T-helper 22 cell (primary cell): ENCODE results near the gene CACNA1S.
A peak's percentile ranks its signal among the peaks of the same experiment; 100 is the strongest.

Experiments used
- DNase-seq: peaks from one replicate; pipeline ENCODE4 v3.0.0-alpha.2; 2020; ENCODE audit warnings: low read depth

The CACNA1S gene

GRCh38 chr1:201028461-201028889 lies 83.8 kb downstream of the CACNA1S start:
- DNase-seq = no peak

GRCh38 chr1:201026836-201027235 lies 85.4 kb downstream of the CACNA1S start:
- no peak for DNase-seq

- DNase-seq = no peak
These were observed 86.0 kb downstream of the CACNA1S start for GRCh38 chr1:201026234-201026633.

GRCh38 chr1:201025571-201026002 lies 86.6 kb downstream of the CACNA1S start:
- DNase-seq = no peak

- DNase-seq = no peak
These were observed 87.6 kb downstream of the CACNA1S start for GRCh38 chr1:201024625-201024998.

- DNase-seq = no peak
These were observed 88.2 kb downstream of the CACNA1S start for GRCh38 chr1:201023920-201024624.

- DNase-seq = peak; percentile 84
These were observed 88.7 kb downstream of the CACNA1S start, which contains the start of gene KIF21B for GRCh38 chr1:201023517-201023902. Gene KIF21B (minus strand): TSS chr1:201023714. CDS start chr1:201023383, 331 bp downstream.

GRCh38 chr1:201022820-201023516 lies 89.3 kb downstream of the CACNA1S start:
- DNase-seq = peak; percentile 22

- no peak for DNase-seq
These were observed 89.8 kb downstream of the CACNA1S start for GRCh38 chr1:201022493-201022819.

- no peak for DNase-seq
These were observed 90.4 kb downstream of the CACNA1S start for GRCh38 chr1:201021630-201022492.

- no peak for DNase-seq
These were observed 91.3 kb downstream of the CACNA1S start for GRCh38 chr1:201020721-201021629.

- DNase-seq = no peak
These were observed 92.1 kb downstream of the CACNA1S start for GRCh38 chr1:201020040-201020591.

- peak; percentile 85 for DNase-seq
These were observed 92.8 kb downstream of the CACNA1S start for GRCh38 chr1:201019321-201019977.

- no peak for DNase-seq
These were observed 94.4 kb downstream of the CACNA1S start for GRCh38 chr1:201017828-201018163.

- DNase-seq = no peak
These were observed 95.0 kb downstream of the CACNA1S start for GRCh38 chr1:201016943-201017827.

GRCh38 chr1:201016211-201016651 lies 96.0 kb downstream of the CACNA1S start:
- no peak for DNase-seq

- DNase-seq = no peak
These were observed 96.6 kb downstream of the CACNA1S start for GRCh38 chr1:201015551-201016091.

GRCh38 chr1:201014816-201015200 lies 97.4 kb downstream of the CACNA1S start:
- no peak for DNase-seq

GRCh38 chr1:201013991-201014815 lies 98.0 kb downstream of the CACNA1S start:
- DNase-seq = no peak
